Measurements from ENCODE around the gene NOTCH4. TPM values are rescaled to one million over a fixed set of nuclear protein-coding genes. Genes with fewer than 3 reads are reported as not detected.

NOTCH4 gene
- total RNA-seq, 4 donors from 2014 or later, result 2.6 to 24.3 (median 9.6) TPM

- no peaks in the 10 kb centered on the region for H3K9me3 ChIP-seq
- DNase-seq, result no peak
- in situ Hi-C loops (cut with MboI; ENCODE audit: low pct_ligation_motif_present in 1 of 4, low pct_unique_long_range_greater_than_20kb in 1 of 4, low sequenced_read_pairs in 3 of 4) (loop anchor here in 3 of 4 donors (25.0 kb wide), 2 partner anchors 173 to 548 kb away; partner anchors contain the start of gene BTNL2 (in 2 of the 3)), intact Hi-C loops (cut with DNase I; ENCODE audit: low total_unique reads) (no loop called here)
- H3K4me3 ChIP-seq, result no peak overlapping the region
- H3K27ac ChIP-seq, result no peak overlapping the region
- no peaks in the 10 kb centered on the region for H3K36me3 ChIP-seq
- no peaks in the 10 kb centered on the region for H3K27me3 ChIP-seq
- TF ChIP-seq, protein P1, sequence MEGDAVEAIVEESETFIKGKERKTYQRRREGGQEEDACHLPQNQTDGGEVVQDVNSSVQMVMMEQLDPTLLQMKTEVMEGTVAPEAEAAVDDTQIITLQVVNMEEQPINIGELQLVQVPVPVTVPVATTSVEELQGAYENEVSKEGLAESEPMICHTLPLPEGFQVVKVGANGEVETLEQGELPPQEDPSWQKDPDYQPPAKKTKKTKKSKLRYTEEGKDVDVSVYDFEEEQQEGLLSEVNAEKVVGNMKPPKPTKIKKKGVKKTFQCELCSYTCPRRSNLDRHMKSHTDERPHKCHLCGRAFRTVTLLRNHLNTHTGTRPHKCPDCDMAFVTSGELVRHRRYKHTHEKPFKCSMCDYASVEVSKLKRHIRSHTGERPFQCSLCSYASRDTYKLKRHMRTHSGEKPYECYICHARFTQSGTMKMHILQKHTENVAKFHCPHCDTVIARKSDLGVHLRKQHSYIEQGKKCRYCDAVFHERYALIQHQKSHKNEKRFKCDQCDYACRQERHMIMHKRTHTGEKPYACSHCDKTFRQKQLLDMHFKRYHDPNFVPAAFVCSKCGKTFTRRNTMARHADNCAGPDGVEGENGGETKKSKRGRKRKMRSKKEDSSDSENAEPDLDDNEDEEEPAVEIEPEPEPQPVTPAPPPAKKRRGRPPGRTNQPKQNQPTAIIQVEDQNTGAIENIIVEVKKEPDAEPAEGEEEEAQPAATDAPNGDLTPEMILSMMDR (IDR thresholded peaks at IDR 0.05), result no peak
- no peak for TF ChIP-seq EP300 (IDR thresholded peaks at IDR 0.05; ENCODE audit: low read depth)
- TF ChIP-seq POLR2AphosphoS5 (IDR thresholded peaks at IDR 0.05), result no peak
- TF ChIP-seq POLR2A (IDR thresholded peaks at IDR 0.05), result no peak
- 71 to 74% methylated on average over 2 of the region's 2 CpGs for WGBS, 2 donors (ENCODE audit: low coverage in 1 of 2)
- H3K4me1 ChIP-seq, result peaks cover 0 to under 1% (median 0%) of the 10 kb centered on the region in 4 donors
Measured at GRCh38 chr6:32239462-32239861, 15.6 kb upstream of the NOTCH4 start.

- no peak for TF ChIP-seq POLR2A (IDR thresholded peaks at IDR 0.05)
- TF ChIP-seq, protein P1 (IDR thresholded peaks at IDR 0.05), result no peak
- TF ChIP-seq POLR2AphosphoS5 (IDR thresholded peaks at IDR 0.05), result no peak
- TF ChIP-seq EP300 (IDR thresholded peaks at IDR 0.05; ENCODE audit: low read depth), result no peak
- intact Hi-C loops (cut with DNase I; ENCODE audit: low total_unique reads) (no loop called here), in situ Hi-C loops (cut with MboI; ENCODE audit: low pct_ligation_motif_present in 1 of 4, low pct_unique_long_range_greater_than_20kb in 1 of 4, low sequenced_read_pairs in 3 of 4) (loop anchor here in 3 of 4 donors (25.0 kb wide), 2 partner anchors 177 to 552 kb away; partner anchors contain the start of gene BTNL2 (in 2 of the 3))
- Histone ChIP-seq H3K9me3 (no peaks in the 10 kb centered on the region), H3K27ac (no peak overlapping the region), H3K36me3 (no peaks in the 10 kb centered on the region), H3K4me1 (no peaks in the 10 kb centered on the region), H3K4me3 (no peak overlapping the region), H3K27me3 (no peaks in the 10 kb centered on the region)
- DNase-seq, result no peak
- 59% methylated on average over 4 of the region's 4 CpGs; no CpG with 5 or more reads in 1 of the 2 donors for whole genome bisulfite sequencing, 2 donors (ENCODE audit: low coverage in 1 of 2)
Measured at GRCh38 chr6:32234934-32235333, 11.1 kb upstream of the NOTCH4 start.

DNA sequence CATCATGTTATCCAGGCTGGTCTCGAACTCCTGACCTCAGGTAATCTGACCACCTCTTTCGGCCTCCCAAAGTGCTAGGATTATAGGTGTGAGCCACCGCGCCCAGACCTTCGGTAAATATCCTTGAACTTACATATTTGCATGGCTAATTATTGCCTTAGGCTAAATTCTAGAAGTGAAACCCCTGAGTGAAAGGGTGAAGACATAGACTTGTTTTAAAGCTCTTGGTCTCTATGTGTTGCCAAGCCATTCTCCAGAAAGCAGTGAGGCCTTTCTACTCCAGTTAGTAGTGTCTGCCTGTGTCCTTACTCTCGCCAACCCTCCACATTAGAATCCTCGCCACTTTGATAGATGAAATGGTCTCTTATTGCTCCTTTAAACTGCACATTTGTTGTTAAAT lies 2.6 kb upstream of the NOTCH4 start:
- DNase-seq, result no peak
- in situ Hi-C loops (cut with MboI; ENCODE audit: low pct_ligation_motif_present in 1 of 4, low pct_unique_long_range_greater_than_20kb in 1 of 4, low sequenced_read_pairs in 3 of 4), result loop anchor here in 3 of 4 donors (25.0 kb wide), 2 partner anchors 186 to 561 kb away; partner anchors contain the start of gene BTNL2 (in 2 of the 3)

DNA sequence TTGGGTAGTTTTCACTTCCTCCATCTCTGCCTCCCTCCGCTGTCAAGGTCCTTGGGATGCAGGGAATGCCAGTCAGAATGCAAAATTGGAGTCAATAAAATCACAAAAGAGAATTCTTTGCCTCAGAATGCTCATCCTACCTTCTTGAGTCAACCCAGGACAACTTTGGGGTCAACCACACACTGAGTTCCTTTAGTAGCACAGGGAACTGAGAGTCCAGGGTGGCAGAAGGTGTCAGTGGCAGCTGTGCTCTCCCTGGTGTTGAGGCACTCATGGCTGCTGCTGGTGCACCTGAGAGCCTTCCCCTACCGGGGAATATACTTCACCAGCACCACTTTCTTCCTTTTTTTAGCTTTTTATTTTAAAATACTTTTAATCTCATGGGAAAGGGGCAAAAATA lies 829 bp upstream of the NOTCH4 start:
- no peak for DNase-seq
- Histone ChIP-seq H3K4me3 (no peak overlapping the region), H3K9me3 (no peaks in the 10 kb centered on the region), H3K27me3 (no peaks in the 10 kb centered on the region), H3K27ac (no peak overlapping the region), H3K4me1 (no peaks in the 10 kb centered on the region), H3K36me3 (no peaks in the 10 kb centered on the region)
- intact Hi-C loops (cut with DNase I; ENCODE audit: low total_unique reads) (no loop called here), in situ Hi-C loops (cut with MboI; ENCODE audit: low pct_ligation_motif_present in 1 of 4, low pct_unique_long_range_greater_than_20kb in 1 of 4, low sequenced_read_pairs in 3 of 4) (loop anchor here in 3 of 4 donors (25.0 kb wide), 2 partner anchors 188 to 563 kb away; partner anchors contain the start of gene BTNL2 (in 2 of the 3))
- TF ChIP-seq POLR2AphosphoS5 (IDR thresholded peaks at IDR 0.05) (no peak), POLR2A (IDR thresholded peaks at IDR 0.05) (no peak)
- 45 to 72% methylated on average over 2 of the region's 2 CpGs for WGBS, 2 donors (ENCODE audit: low coverage in 1 of 2)

More for the DNA sequence above, 2.6 kb upstream of the NOTCH4 start:
- Histone ChIP-seq H3K27ac (no peak overlapping the region), H3K27me3 (no peaks in the 10 kb centered on the region), H3K36me3 (no peaks in the 10 kb centered on the region), H3K4me3 (no peak overlapping the region), H3K4me1 (no peaks in the 10 kb centered on the region), H3K9me3 (no peaks in the 10 kb centered on the region)
- 77 to 84% methylated on average over 2 to 7 of the region's 7 CpGs for WGBS, 2 donors (ENCODE audit: low coverage in 1 of 2)
- intact Hi-C loops (cut with DNase I; ENCODE audit: low total_unique reads), result no loop called here
- TF ChIP-seq, protein P1 (IDR thresholded peaks at IDR 0.05), result no peak
- no peak for TF ChIP-seq POLR2AphosphoS5 (IDR thresholded peaks at IDR 0.05)

Data from transverse colon (tissue), 4 donors.